ENCODE data around the gene ANKRD23. TPM values are rescaled to one million over a fixed set of nuclear protein-coding genes. Genes with fewer than 3 reads are reported as not detected.

The ANKRD23 gene
- total and polyA plus RNA-seq, 3 donors from 2014 or later: 5.3 to 7.5 (median 6.8) TPM

DNA sequence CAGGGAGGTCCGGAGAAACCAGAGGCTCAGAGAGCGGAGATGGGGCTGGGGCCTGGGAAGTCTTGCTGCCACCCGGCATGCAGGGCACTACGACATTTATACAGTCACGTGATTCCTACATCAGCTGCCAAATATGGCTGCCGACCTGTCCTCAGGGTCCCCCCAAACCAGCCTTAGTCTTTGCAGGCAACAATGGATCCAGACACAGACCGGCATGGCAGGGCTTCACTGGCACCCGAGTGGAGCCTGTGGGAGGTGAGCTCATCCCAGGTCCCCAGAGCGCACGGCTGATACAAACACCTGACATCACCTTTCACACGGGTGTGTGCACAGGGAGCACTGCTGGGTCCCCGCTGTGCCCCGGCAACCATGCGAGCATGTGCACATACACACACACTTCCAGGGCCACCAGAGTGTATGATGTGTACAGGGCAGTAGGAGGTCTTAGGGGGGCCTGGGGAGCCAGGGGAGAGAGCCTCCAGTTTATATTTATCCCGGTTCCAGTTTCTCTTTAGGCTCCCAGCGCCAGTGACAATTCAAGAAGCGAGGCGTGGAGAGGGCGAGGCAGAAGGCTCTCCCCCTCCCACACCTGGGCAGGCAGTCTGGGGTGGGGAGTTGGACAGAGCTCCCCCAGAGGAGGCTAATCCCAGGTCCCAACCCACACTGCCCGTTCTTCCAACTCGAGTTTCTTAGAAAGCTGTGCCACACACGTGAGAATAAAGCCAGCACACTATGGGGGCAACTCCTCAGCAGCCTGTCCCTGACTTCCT lies 23.4 kb upstream of the ANKRD23 start:
- H3K27me3 ChIP-seq: no peaks in the 10 kb centered on the region
- peak overlapping the region in 1 of 2 donors; percentile 96 for H3K4me3 ChIP-seq
- no peaks in the 10 kb centered on the region for H3K9me3 ChIP-seq
- WGBS, 2 donors: 57 to 64% methylated on average over 19 to 22 of the region's 22 CpGs
- H3K4me1 ChIP-seq: peaks cover 15% of the 10 kb centered on the region
- no peak for TF ChIP-seq POLR2A (IDR thresholded peaks at IDR 0.05)
- TF ChIP-seq, protein P1, sequence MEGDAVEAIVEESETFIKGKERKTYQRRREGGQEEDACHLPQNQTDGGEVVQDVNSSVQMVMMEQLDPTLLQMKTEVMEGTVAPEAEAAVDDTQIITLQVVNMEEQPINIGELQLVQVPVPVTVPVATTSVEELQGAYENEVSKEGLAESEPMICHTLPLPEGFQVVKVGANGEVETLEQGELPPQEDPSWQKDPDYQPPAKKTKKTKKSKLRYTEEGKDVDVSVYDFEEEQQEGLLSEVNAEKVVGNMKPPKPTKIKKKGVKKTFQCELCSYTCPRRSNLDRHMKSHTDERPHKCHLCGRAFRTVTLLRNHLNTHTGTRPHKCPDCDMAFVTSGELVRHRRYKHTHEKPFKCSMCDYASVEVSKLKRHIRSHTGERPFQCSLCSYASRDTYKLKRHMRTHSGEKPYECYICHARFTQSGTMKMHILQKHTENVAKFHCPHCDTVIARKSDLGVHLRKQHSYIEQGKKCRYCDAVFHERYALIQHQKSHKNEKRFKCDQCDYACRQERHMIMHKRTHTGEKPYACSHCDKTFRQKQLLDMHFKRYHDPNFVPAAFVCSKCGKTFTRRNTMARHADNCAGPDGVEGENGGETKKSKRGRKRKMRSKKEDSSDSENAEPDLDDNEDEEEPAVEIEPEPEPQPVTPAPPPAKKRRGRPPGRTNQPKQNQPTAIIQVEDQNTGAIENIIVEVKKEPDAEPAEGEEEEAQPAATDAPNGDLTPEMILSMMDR (IDR thresholded peaks at IDR 0.05): no peak
- DNase-seq: no peak
- H3K27ac ChIP-seq: peak overlapping the region; percentile 92 to 95
- intact Hi-C loops (cut with DNase I; ENCODE audit: low total_unique reads): loop anchor here (5.0 kb wide), 2 partner anchors 40 to 85 kb away; no protein-coding TSS in a partner anchor
- no peaks in the 10 kb centered on the region for H3K36me3 ChIP-seq (ENCODE audit: low read depth, missing control alignments)

DNA sequence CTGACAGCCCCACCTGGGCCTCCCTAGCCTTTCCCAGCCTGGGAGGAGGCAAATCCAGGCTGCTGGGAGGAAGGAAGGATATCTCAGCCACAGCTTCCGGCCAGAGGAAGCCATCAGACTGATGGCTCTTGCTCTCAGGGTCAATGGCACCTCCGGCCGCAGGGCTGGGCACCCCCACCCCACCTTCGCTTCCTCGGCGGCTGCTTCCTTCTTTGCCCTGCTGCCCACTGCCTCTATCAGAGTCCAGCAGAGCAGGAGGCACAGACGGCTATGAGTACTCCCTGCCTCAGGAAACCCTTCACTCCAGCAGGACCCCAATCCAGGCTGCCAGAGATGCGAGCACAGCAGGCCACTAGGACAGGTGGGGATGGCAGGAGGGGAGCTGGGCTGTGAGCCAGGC lies 22.8 kb upstream of the ANKRD23 start:
- DNase-seq: no peak
- H3K36me3 ChIP-seq (ENCODE audit: low read depth, missing control alignments): no peaks in the 10 kb centered on the region
- H3K4me1 ChIP-seq: peaks cover 15% of the 10 kb centered on the region
- intact Hi-C loops (cut with DNase I; ENCODE audit: low total_unique reads): loop anchor here (5.0 kb wide), 2 partner anchors 41 to 86 kb away; no protein-coding TSS in a partner anchor
- no peaks in the 10 kb centered on the region for H3K9me3 ChIP-seq
- H3K27ac ChIP-seq: no peak overlapping the region
- no peaks in the 10 kb centered on the region for H3K27me3 ChIP-seq
- no peak for TF ChIP-seq POLR2A (IDR thresholded peaks at IDR 0.05)
- TF ChIP-seq, protein P1 (IDR thresholded peaks at IDR 0.05): no peak
- WGBS, 2 donors: 77 to 91% methylated on average over 6 to 8 of the region's 8 CpGs
- H3K4me3 ChIP-seq: no peak overlapping the region

DNA sequence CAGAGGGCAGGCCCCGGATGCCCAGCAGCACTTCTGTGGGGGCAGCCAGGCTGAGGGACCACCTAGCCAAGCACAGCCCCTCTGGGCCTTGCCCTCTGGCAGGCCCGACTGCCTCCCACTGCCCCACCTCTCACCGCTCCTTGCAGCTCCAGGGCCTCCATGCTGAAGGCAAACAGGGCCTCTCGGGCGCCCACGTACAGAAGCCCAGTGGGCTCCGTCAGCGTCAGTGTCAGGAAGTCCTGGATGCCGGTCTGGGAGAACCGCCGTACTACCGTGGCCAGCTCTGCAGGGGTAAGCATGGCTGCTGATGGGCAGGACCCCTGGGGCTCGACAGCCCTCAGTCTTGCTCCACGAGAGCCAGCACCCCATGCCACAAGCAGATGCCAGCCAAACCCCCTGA lies 22.3 kb upstream of the ANKRD23 start:
- Histone ChIP-seq H3K27ac (no peak overlapping the region), H3K27me3 (no peaks in the 10 kb centered on the region), H3K36me3 (ENCODE audit: low read depth, missing control alignments) (no peaks in the 10 kb centered on the region), H3K4me1 (peaks cover 15% of the 10 kb centered on the region), H3K4me3 (no peak overlapping the region), H3K9me3 (no peaks in the 10 kb centered on the region)
- 84 to 87% methylated on average over 9 to 14 of the region's 14 CpGs for WGBS, 2 donors
- TF ChIP-seq POLR2A (IDR thresholded peaks at IDR 0.05): no peak
- TF ChIP-seq, protein P1 (IDR thresholded peaks at IDR 0.05): no peak
- intact Hi-C loops (cut with DNase I; ENCODE audit: low total_unique reads): loop anchor here (5.0 kb wide), 2 partner anchors 41 to 86 kb away; no protein-coding TSS in a partner anchor
- DNase-seq: no peak

DNA sequence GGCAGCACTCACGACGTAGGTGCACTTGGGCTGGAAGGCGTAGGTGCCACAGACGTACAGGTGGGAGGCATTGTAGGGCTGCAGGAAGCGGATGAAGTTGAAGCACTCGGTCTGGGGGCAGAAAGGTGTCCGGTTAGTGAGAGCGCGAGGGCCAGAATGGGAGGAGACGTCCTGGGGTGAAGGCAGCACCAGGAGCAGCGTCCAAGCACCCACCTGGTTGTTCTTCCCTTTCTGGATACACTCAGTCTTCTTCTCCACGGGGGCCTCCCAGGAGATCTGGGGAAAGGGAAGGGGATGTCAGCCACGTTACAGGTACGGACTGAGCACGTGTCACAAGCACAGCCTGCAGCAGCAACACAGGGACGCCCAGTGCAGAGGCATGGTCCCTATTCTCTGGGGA lies 21.8 kb upstream of the ANKRD23 start:
- Histone ChIP-seq H3K27ac (no peak overlapping the region), H3K4me1 (peaks cover 14% of the 10 kb centered on the region), H3K9me3 (no peaks in the 10 kb centered on the region), H3K27me3 (no peaks in the 10 kb centered on the region), H3K4me3 (no peak overlapping the region), H3K36me3 (ENCODE audit: low read depth, missing control alignments) (no peaks in the 10 kb centered on the region)
- intact Hi-C loops (cut with DNase I; ENCODE audit: low total_unique reads): loop anchor here (5.0 kb wide), 2 partner anchors 42 to 87 kb away; no protein-coding TSS in a partner anchor
- TF ChIP-seq, protein P1 (IDR thresholded peaks at IDR 0.05): no peak
- WGBS, 2 donors: 81 to 88% methylated on average over 16 of the region's 16 CpGs
- DNase-seq: no peak
